ENCODE results near the gene LRRK1. TPM values are rescaled to one million over a fixed set of nuclear protein-coding genes. Genes with fewer than 3 reads are reported as not detected.

The LRRK1 gene
- total and polyA plus RNA-seq, 7 donors: 7.1 to 27.4 (median 10.2) TPM

GRCh38 chr15:100983221-100983620, 64.1 kb downstream of the LRRK1 start:
- intact Hi-C loops (cut with DNase I): no loop called here
- Histone ChIP-seq H3K27ac (no peak overlapping the region), H3K9me3 (no peaks in the 10 kb centered on the region), H3K36me3 (peaks cover 0 to 9% (median 4%) of the 10 kb centered on the region in 4 donors), H3K4me1 (no peaks in the 10 kb centered on the region), H3K27me3 (no peaks in the 10 kb centered on the region), H3K4me3 (no peak overlapping the region)
- no peak for DNase-seq
- WGBS, 2 donors: 94 to 95% methylated on average over 7 of the region's 7 CpGs
- TF ChIP-seq EP300 (IDR thresholded peaks at IDR 0.05): no peak
- TF ChIP-seq POLR2AphosphoS5 (IDR thresholded peaks at IDR 0.05): no peak
- TF ChIP-seq CTCF (IDR thresholded peaks at IDR 0.05): no peak
- no peak for TF ChIP-seq POLR2A (IDR thresholded peaks at IDR 0.05)

- no peaks in the 10 kb centered on the region for H3K4me1 ChIP-seq
- intact Hi-C loops (cut with DNase I): no loop called here
- DNase-seq: no peak
- 69 to 83% methylated on average over 4 of the region's 4 CpGs for WGBS, 2 donors
- TF ChIP-seq POLR2AphosphoS5 (IDR thresholded peaks at IDR 0.05) (no peak), POLR2A (IDR thresholded peaks at IDR 0.05) (no peak), EP300 (IDR thresholded peaks at IDR 0.05) (no peak), CTCF (IDR thresholded peaks at IDR 0.05) (no peak)
- H3K36me3 ChIP-seq: peaks cover 0 to 21% (median 4%) of the 10 kb centered on the region in 4 donors
- H3K9me3 ChIP-seq: no peaks in the 10 kb centered on the region
- no peak overlapping the region for H3K4me3 ChIP-seq
- no peaks in the 10 kb centered on the region for H3K27me3 ChIP-seq
- H3K27ac ChIP-seq: no peak overlapping the region
Measured at GRCh38 chr15:100985401-100985800, 66.2 kb downstream of the LRRK1 start.

GRCh38 chr15:100986158-100986896, 67.2 kb downstream of the LRRK1 start:
- no peaks in the 10 kb centered on the region for H3K9me3 ChIP-seq
- intact Hi-C loops (cut with DNase I): no loop called here
- H3K4me3 ChIP-seq: no peak overlapping the region
- no peak overlapping the region for H3K27ac ChIP-seq
- no peaks in the 10 kb centered on the region for H3K4me1 ChIP-seq
- TF ChIP-seq CTCF (IDR thresholded peaks at IDR 0.05) (no peak), POLR2AphosphoS5 (IDR thresholded peaks at IDR 0.05) (no peak), POLR2A (IDR thresholded peaks at IDR 0.05) (no peak), EP300 (IDR thresholded peaks at IDR 0.05) (no peak)
- DNase-seq: no peak
- WGBS, 2 donors: 16 to 46% methylated on average over 6 of the region's 6 CpGs
- no peaks in the 10 kb centered on the region for H3K27me3 ChIP-seq
- H3K36me3 ChIP-seq: peaks cover 0 to 21% (median 4%) of the 10 kb centered on the region in 4 donors

- intact Hi-C loops (cut with DNase I): no loop called here
- H3K27me3 ChIP-seq: no peaks in the 10 kb centered on the region
- peaks cover 0 to 21% (median 4%) of the 10 kb centered on the region in 4 donors for H3K36me3 ChIP-seq
- 42 to 70% methylated on average over 4 of the region's 4 CpGs for WGBS, 2 donors
- no peak for DNase-seq
- H3K4me1 ChIP-seq: no peaks in the 10 kb centered on the region
- H3K9me3 ChIP-seq: no peaks in the 10 kb centered on the region
- H3K4me3 ChIP-seq: no peak overlapping the region
- no peak overlapping the region for H3K27ac ChIP-seq
- TF ChIP-seq POLR2A (IDR thresholded peaks at IDR 0.05) (no peak), POLR2AphosphoS5 (IDR thresholded peaks at IDR 0.05) (peak in 1 of 4 donors; percentile 35)
Measured at GRCh38 chr15:100987143-100987542, 68.0 kb downstream of the LRRK1 start.

- no peak for DNase-seq
- Histone ChIP-seq H3K27ac (no peak overlapping the region), H3K4me3 (no peak overlapping the region), H3K36me3 (peaks cover 0 to 21% (median 4%) of the 10 kb centered on the region in 4 donors), H3K27me3 (no peaks in the 10 kb centered on the region), H3K4me1 (no peaks in the 10 kb centered on the region), H3K9me3 (no peaks in the 10 kb centered on the region)
- intact Hi-C loops (cut with DNase I): no loop called here
- no peak for TF ChIP-seq CTCF (IDR thresholded peaks at IDR 0.05)
- TF ChIP-seq EP300 (IDR thresholded peaks at IDR 0.05): no peak
- TF ChIP-seq POLR2A (IDR thresholded peaks at IDR 0.05): no peak
- no peak for TF ChIP-seq POLR2AphosphoS5 (IDR thresholded peaks at IDR 0.05)
- WGBS, 2 donors: 96 to 97% methylated on average over 5 of the region's 5 CpGs
Measured at GRCh38 chr15:100988297-100988696, 69.1 kb downstream of the LRRK1 start.

All from sigmoid colon (tissue), 7 donors.